ENCODE data around the gene ZNF485. TPM values are rescaled to one million over a fixed set of nuclear protein-coding genes. Genes with fewer than 3 reads are reported as not detected.
A peak's percentile ranks its signal among the peaks of the same experiment; 100 is the strongest.

The ZNF485 gene
- polyA plus RNA-seq, 1 of the 3 experiments (the other 2 are of a cell fraction): 3.0 TPM

DNA sequence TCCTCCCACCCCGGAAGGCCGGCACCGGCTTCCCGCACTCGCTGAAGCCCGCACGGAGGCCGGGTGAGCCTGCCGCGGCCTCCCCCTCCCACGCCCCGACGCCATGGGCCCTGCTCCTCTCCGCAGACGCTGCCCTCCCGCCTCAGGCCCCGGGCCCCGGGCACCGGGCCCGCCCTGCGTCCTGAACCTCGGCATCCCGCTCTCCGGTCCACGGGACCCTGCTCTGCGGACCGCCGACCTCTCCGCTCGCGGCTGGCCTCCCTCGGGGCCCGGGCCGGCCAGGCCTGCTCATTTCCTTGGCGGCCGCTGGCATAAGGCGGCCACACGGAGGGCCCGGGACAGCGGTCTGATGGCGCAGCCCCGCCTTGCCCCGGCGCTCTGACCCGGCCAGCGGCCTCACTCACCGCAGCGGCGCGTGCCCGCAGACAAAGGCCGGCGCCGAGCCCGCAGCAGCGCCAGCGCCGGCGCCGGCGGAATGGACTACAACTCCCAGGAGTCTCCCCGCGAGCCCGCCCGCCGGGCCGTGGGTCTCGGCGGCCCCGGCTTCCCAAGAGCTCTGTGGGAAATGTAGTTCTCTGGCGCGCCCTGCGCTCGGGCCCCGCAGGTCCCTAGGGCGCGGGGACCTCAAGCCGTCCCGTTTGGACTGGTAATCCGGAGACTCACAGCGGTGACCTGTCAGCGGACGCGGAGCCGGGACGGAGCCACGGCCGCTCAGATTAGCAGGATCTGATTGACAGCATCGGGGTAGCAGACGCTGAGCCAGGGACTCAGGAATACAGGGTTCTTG lies 42.4 kb downstream of the ZNF485 start, which contains the start of gene ZNF32 (continued):
- TF ChIP-seq RFX5 (IDR thresholded peaks at IDR 0.05; ENCODE audit: low read length) (no peak), TEAD4 (IDR thresholded peaks at IDR 0.05; ENCODE audit: borderline replicate concordance, insufficient read depth) (no peak), YY1 (IDR thresholded peaks at IDR 0.05; ENCODE audit: low read depth) (no peak), RAD21 (IDR thresholded peaks at IDR 0.05; ENCODE audit: low read length) (no peak), ELF1 (IDR thresholded peaks at IDR 0.05) (0 out of 2 replicates have a peak, but pooled peaks have one; percentile 17), RXRA (IDR thresholded peaks at IDR 0.05; ENCODE audit: borderline replicate concordance, low read depth) (no peak), FOXM1 (IDR thresholded peaks at IDR 0.05; ENCODE audit: low read depth) (no peak), EZH2phosphoT487 (IDR thresholded peaks at IDR 0.05; ENCODE audit: borderline replicate concordance, low read depth) (no peak), NFIC (IDR thresholded peaks at IDR 0.05; ENCODE audit: borderline replicate concordance) (no peak)
- TF ChIP-seq, protein P1, sequence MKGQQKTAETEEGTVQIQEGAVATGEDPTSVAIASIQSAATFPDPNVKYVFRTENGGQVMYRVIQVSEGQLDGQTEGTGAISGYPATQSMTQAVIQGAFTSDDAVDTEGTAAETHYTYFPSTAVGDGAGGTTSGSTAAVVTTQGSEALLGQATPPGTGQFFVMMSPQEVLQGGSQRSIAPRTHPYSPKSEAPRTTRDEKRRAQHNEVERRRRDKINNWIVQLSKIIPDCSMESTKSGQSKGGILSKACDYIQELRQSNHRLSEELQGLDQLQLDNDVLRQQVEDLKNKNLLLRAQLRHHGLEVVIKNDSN (IDR thresholded peaks at IDR 0.05; ENCODE audit: borderline replicate concordance, low read depth): no peak
- TF ChIP-seq, protein P2, sequence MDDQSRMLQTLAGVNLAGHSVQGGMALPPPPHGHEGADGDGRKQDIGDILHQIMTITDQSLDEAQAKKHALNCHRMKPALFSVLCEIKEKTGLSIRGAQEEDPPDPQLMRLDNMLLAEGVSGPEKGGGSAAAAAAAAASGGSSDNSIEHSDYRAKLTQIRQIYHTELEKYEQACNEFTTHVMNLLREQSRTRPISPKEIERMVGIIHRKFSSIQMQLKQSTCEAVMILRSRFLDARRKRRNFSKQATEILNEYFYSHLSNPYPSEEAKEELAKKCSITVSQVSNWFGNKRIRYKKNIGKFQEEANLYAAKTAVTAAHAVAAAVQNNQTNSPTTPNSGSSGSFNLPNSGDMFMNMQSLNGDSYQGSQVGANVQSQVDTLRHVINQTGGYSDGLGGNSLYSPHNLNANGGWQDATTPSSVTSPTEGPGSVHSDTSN (IDR thresholded peaks at IDR 0.05): no peak

DNA sequence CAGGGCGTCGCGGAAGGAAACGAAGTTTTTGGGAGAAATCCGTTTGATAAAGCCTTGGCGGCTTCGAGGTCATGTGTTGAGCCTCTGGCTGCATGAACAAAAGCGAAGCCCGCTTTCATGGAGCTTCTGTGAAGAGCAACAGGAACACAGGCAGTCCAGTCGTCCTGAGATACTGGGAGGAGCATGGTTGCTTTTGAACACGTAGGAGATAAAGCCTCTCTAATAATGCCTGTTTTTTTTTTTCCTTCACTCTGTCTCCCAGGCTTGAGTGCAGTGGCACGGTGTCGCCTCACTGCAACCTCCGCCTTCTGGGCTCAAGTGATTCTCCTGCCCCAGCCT lies 42.9 kb downstream of the ZNF485 start:
- Histone ChIP-seq H4K20me1 (ENCODE audit: insufficient read depth) (no peaks in the 10 kb centered on the region), H3F3A (replicated peaks; ENCODE audit: insufficient read depth) (peaks cover 4% of the 10 kb centered on the region), H3K9ac (peak overlapping the region; percentile 84), H3K4me2 (peak overlapping the region; percentile 82), H3K9me3 (peaks cover 13% of the 10 kb centered on the region; the same call in 1 of the 2 replicates), H3K27ac (ENCODE audit: low read depth in 2 of 2, low read length in 1 of 2) (no peak overlapping the region), H3K4me1 (ENCODE audit: control insufficient read depth in 1 of 2, insufficient read depth in 2 of 2, low read depth in 1 of 2, low read length in 1 of 2) (peaks cover 3 to 4% of the 10 kb centered on the region in 2 experiments; a peak in 2 of 4 replicates), H3K4me3 (ENCODE audit: low read depth in 2 of 2, low read length in 1 of 2) (peak overlapping the region; percentile 64 to 79), H3K36me3 (replicated peaks in 1 of 2; ENCODE audit: control insufficient read depth in 1 of 2, insufficient read depth in 2 of 2, low read length in 1 of 2) (peaks cover 24 to 38% of the 10 kb centered on the region in 2 experiments), H3K79me2 (ENCODE audit: insufficient read depth) (peaks cover 8% of the 10 kb centered on the region; the same call in 1 of the 2 replicates), H3K9me2 (no peaks in the 10 kb centered on the region), H2AFZ (ENCODE audit: low read depth) (peak overlapping the region; percentile 96), H3K27me3 (ENCODE audit: insufficient read depth) (no peaks in the 10 kb centered on the region)
- TF ChIP-seq RAD21 (IDR thresholded peaks at IDR 0.05; ENCODE audit: low read length) (no peak), ELF1 (IDR thresholded peaks at IDR 0.05) (no peak), NRF1 (IDR thresholded peaks at IDR 0.05; ENCODE audit: low read depth, low read length) (no peak), GABPA (IDR thresholded peaks at IDR 0.05; ENCODE audit: low read depth) (no peak), FOXJ3 (CRISPR knock-in tag; IDR thresholded peaks at IDR 0.05) (no peak), FOXM1 (IDR thresholded peaks at IDR 0.05; ENCODE audit: low read depth) (no peak), YY1 (IDR thresholded peaks at IDR 0.05; ENCODE audit: low read depth) (no peak)
- 54% methylated on average over 13 of the region's 14 CpGs for whole genome bisulfite sequencing (ENCODE audit: low lambda C conversion rate)
- ChIA-PET CTCF (no interaction called here), POLR2A (interaction anchor here (0.7 to 2.9 kb wide), 4 partner anchors 18 to 398 kb away, joined by 3 to 11 read pairs (median 6); partner anchors contain the start of gene ZNF485)
- DNase-seq: no peak
